HepG2 (cell line): ENCODE results near the gene ZBTB46. TPM values are rescaled to one million over a fixed set of nuclear protein-coding genes. Genes with fewer than 3 reads are reported as not detected.

Source experiments
- AFF4 ChIP-seq: sonication (generic); formaldehyde crosslinking; IDR thresholded peaks from 2 replicates; pipeline ENCODE4 v1.4.0; 2020; ENCODE audit warnings: missing genetic modification reagents
- AKAP8 ChIP-seq: sonication (generic); formaldehyde crosslinking; IDR thresholded peaks from 2 replicates; pipeline ENCODE4 v1.5.1; 2020; ENCODE audit warnings: mild to moderate bottlenecking, missing genetic modification reagents
- DMAP1 ChIP-seq: IDR thresholded peaks from 2 replicates; pipeline ENCODE4 v1.6.1; 2016
- FLYWCH1 ChIP-seq: sonication (generic); formaldehyde crosslinking; IDR thresholded peaks from 2 replicates; pipeline ENCODE4 v1.8.1; 2023; ENCODE audit warnings: mild to moderate bottlenecking, missing genetic modification reagents
- FOXJ3 ChIP-seq: sonication (generic); formaldehyde crosslinking; IDR thresholded peaks from 2 replicates; pipeline ENCODE4 v1.4.0; 2020; ENCODE audit warnings: missing genetic modification reagents, mild to moderate bottlenecking, borderline replicate concordance
- HOXA9 ChIP-seq: sonication (generic); formaldehyde crosslinking; IDR thresholded peaks from 2 replicates; pipeline ENCODE4 v1.8.1; 2022; ENCODE audit warnings: missing genetic modification reagents, mild to moderate bottlenecking, moderate library complexity, borderline replicate concordance
- NR2C2 ChIP-seq: sonication (generic); formaldehyde crosslinking; IDR thresholded peaks from 2 replicates; pipeline ENCODE4 v1.4.0; 2020; ENCODE audit warnings: missing genetic modification reagents, mild to moderate bottlenecking, moderate library complexity, borderline replicate concordance
- NR2F2 ChIP-seq: IDR thresholded peaks from 2 replicates; pipeline ENCODE4 v1.6.1; 2012; ENCODE audit warnings: low read depth, inconsistent platforms, borderline replicate concordance
- SAP130 ChIP-seq: IDR thresholded peaks from 2 replicates; pipeline ENCODE4 v1.6.1; 2016; ENCODE audit warnings: low read depth
- SRF ChIP-seq: IDR thresholded peaks from 2 replicates; pipeline ENCODE4 v1.6.1; 2011; ENCODE audit warnings: mild to moderate bottlenecking, low read depth, low read length, moderate library complexity
- TAF1 ChIP-seq: sonication (generic); formaldehyde crosslinking; IDR thresholded peaks from 2 replicates; pipeline ENCODE4 v1.4.0; 2020; ENCODE audit warnings: missing genetic modification reagents
- ZNF343 ChIP-seq: sonication (generic); formaldehyde crosslinking; IDR thresholded peaks from 2 replicates; pipeline ENCODE4 v1.4.0; 2020; ENCODE audit warnings: mild to moderate bottlenecking, missing genetic modification reagents
- ZNF501 ChIP-seq: sonication (generic); formaldehyde crosslinking; IDR thresholded peaks from 2 replicates; pipeline ENCODE4 v1.5.1; 2020; ENCODE audit warnings: mild to moderate bottlenecking, moderate library complexity, missing genetic modification reagents
- ZNF724P ChIP-seq: sonication (generic); formaldehyde crosslinking; IDR thresholded peaks from 2 replicates; pipeline ENCODE4 v1.8.0; 2022; ENCODE audit warnings: missing genetic modification reagents, borderline replicate concordance
- ZNF75D ChIP-seq: sonication (generic); formaldehyde crosslinking; IDR thresholded peaks from 2 replicates; pipeline ENCODE4 v1.8.1; 2023; ENCODE audit warnings: missing genetic modification reagents, mild to moderate bottlenecking, borderline replicate concordance
- ZNF792 ChIP-seq: IDR thresholded peaks from 2 replicates; pipeline ENCODE4 v1.6.1; 2016
- ZNF800 ChIP-seq: sonication (generic); formaldehyde crosslinking; IDR thresholded peaks from 2 replicates; pipeline ENCODE4 v1.4.0; 2020; ENCODE audit warnings: missing genetic modification reagents
- ZNF879 ChIP-seq: sonication (generic); formaldehyde crosslinking; IDR thresholded peaks from 2 replicates; pipeline ENCODE4 v1.8.1; 2023; ENCODE audit warnings: missing genetic modification reagents
- ZSCAN21 ChIP-seq: sonication (generic); formaldehyde crosslinking; IDR thresholded peaks from 2 replicates; pipeline ENCODE4 v1.8.0; 2022; ENCODE audit warnings: mild to moderate bottlenecking, missing genetic modification reagents, moderate library complexity, borderline replicate concordance
- polyA plus RNA-seq, 8 experiments: library from polyadenylated mRNA; depleted of rRNA in 3 of 8; stranded (reverse) in 7 of 8; unstranded in 1 of 8; fragments of >200 nt; fragmentation: Illumina TruSeq in 4 of 8; extraction: Trizol in 4 of 8; gene quantifications; 2 replicates each; pipeline versions ENCODE4 v1.2.1 to v1.2.3, GENCODE V29; 2011 to 2016; ENCODE audit warnings: low read depth in 4 of 8, missing spikeins in 1 of 8, mixed read lengths in 1 of 8; ENCODE audit not compliant: insufficient read depth in 1 of 8
- total RNA-seq, 5 experiments: library from RNA; depleted of rRNA; stranded (reverse); fragments of >200 nt; fragmentation: Illumina TruSeq; extraction: Trizol; gene quantifications; 2 replicates each; pipeline ENCODE4 v1.2.3, GENCODE V29; 2016; ENCODE audit warnings: low read depth in 1 of 5
- TF ChIP-seq, protein P1 (sequence below): sonication (generic); formaldehyde crosslinking; IDR thresholded peaks from 2 replicates; pipeline ENCODE4 v1.4.0; 2020; ENCODE audit warnings: mild to moderate bottlenecking, missing genetic modification reagents
- TF ChIP-seq, protein P2 (sequence below): sonication (generic); formaldehyde crosslinking; IDR thresholded peaks from 2 replicates; pipeline ENCODE4 v1.4.0; 2020; ENCODE audit warnings: mild to moderate bottlenecking, missing genetic modification reagents

Gene ZBTB46
- total and polyA plus RNA-seq, 2 of the 13 experiments (the other 11 are each of a cell fraction or from before 2014, with no cell fraction given): 1.6 to 13.5 TPM

DNA sequence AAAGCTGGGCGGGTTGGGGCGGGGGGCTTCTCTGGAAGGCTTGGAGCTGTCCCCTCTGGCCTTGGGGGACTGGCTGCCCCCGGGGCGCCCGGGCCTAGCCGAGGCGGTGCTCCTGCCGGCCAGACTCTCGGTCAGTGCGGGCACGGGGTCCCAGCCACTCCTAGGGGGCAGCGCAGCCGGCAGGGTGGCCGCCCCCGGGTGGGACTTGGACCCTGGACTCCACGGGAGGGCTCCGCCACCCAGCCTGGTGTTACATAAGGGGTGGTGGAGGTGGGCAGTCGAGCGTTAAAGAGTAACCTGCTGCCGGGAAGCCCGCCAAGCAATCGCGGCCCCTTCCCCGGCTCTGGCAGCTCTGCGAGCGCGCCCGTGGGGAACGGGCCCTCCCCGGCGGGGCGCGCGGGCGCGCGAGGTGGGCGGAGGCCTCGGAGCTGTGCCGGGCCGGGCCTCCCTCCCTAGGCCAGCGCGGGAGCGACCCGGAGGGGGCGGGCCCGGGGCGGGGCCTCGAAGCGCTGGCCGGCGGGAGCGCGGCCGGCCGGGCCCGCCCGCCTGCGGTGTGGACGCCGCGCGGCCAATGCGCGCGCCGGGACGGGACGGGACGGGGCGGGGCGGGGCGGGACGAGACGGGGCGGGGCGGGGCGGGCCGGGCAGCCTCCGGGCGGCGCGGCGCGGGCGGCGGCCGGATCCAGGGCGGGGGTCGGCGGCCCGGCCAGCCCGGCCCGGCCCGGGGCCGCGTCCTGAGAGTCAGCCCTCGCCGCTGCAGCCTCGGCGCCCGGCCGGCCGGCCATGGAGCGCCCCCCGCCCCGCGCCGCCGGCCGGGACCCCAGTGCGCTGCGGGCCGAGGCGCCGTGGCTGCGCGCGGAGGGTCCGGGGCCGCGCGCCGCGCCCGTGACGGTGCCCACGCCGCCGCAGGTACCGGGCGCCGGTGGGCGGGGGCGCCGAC is 91.7 kb downstream of the ZBTB46 start, which contains the start of gene SLC2A4RG (continued):
- TF ChIP-seq AFF4 (CRISPR knock-in tag) (peak; percentile 92), ZNF879 (CRISPR knock-in tag) (peak; percentile 52; the same call in 1 of the 2 replicates), FLYWCH1 (CRISPR knock-in tag) (peak; percentile 58; the same call in 1 of the 2 replicates), ZNF343 (0 out of 2 replicates have a peak, but pooled peaks have one; percentile 9), FOXJ3 (CRISPR knock-in tag) (peak; percentile 74; the same call in 1 of the 2 replicates), NR2C2 (CRISPR knock-in tag) (peak; percentile 81), ZNF800 (CRISPR knock-in tag) (peak; percentile 91), SAP130 (CRISPR knock-in tag) (peak; percentile 89), DMAP1 (CRISPR knock-in tag) (peak; percentile 86), NR2F2 (peak; percentile 57; the same call in 1 of the 2 replicates), AKAP8 (CRISPR knock-in tag) (peak; percentile 98), TAF1 (CRISPR knock-in tag) (peak; percentile 83), ZNF501 (CRISPR knock-in tag) (peak; percentile 92), ZNF724P (CRISPR knock-in tag) (no peak), ZNF75D (CRISPR knock-in tag) (no peak), ZNF792 (peak; percentile 85), SRF (no peak), HOXA9 (CRISPR knock-in tag) (peak; percentile 48; the same call in 1 of the 2 replicates), ZSCAN21 (peak; percentile 92)
- TF ChIP-seq, protein P1, sequence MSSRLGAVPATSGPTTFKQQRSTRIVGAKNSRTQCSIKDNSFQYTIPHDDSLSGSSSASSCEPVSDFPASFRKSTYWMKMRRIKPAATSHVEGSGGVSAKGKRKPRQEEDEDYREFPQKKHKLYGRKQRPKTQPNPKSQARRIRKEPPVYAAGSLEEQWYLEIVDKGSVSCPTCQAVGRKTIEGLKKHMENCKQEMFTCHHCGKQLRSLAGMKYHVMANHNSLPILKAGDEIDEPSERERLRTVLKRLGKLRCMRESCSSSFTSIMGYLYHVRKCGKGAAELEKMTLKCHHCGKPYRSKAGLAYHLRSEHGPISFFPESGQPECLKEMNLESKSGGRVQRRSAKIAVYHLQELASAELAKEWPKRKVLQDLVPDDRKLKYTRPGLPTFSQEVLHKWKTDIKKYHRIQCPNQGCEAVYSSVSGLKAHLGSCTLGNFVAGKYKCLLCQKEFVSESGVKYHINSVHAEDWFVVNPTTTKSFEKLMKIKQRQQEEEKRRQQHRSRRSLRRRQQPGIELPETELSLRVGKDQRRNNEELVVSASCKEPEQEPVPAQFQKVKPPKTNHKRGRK (CRISPR knock-in tag): no peak
- TF ChIP-seq, protein P2, sequence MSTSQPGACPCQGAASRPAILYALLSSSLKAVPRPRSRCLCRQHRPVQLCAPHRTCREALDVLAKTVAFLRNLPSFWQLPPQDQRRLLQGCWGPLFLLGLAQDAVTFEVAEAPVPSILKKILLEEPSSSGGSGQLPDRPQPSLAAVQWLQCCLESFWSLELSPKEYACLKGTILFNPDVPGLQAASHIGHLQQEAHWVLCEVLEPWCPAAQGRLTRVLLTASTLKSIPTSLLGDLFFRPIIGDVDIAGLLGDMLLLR (CRISPR knock-in tag): no peak
